GM12891 (cell line): ENCODE measurements around the gene ZSCAN25. TPM values are rescaled to one million over a fixed set of nuclear protein-coding genes. Genes with fewer than 3 reads are reported as not detected.
"Not testable (repeated sequence)": the region's sequence is repeated elsewhere in the genome, so short reads cannot be mapped to it uniquely, and the experiment has no call there.

ENCODE experiments used
- DNase-seq: peaks from one replicate; pipeline ENCODE4 v3.0.0; 2011; ENCODE audit warnings: low spot score; ENCODE audit not compliant: insufficient read length
- FAIRE-seq: peaks from 2 replicates; lab custom pipeline; 2011; peaks lifted over from hg19 to GRCh38; lab: Jason Lieb, UNC
- PAX5 ChIP-seq: IDR thresholded peaks from 2 replicates; pipeline ENCODE4 v1.6.1; 2011; ENCODE audit warnings: low read length, moderate library complexity, mild to moderate bottlenecking; ENCODE audit not compliant: insufficient read depth, severe bottlenecking
- POLR2A ChIP-seq: IDR thresholded peaks from 2 replicates; pipeline ENCODE4 v1.6.1; 2011; ENCODE audit warnings: low read depth, low read length, control low read depth
- POLR2AphosphoS5 ChIP-seq: IDR thresholded peaks from 2 replicates; pipeline ENCODE4 v1.6.1; 2011; ENCODE audit warnings: low read depth, low read length, control low read depth
- POU2F2 ChIP-seq: IDR thresholded peaks from 2 replicates; pipeline ENCODE4 v1.6.1; 2011; ENCODE audit warnings: low read depth, mild to moderate bottlenecking, control low read depth, low read length, moderate library complexity
- SPI1 ChIP-seq: IDR thresholded peaks from 2 replicates; pipeline ENCODE4 v1.6.1; 2011; ENCODE audit warnings: low read depth, low read length, control low read depth
- TAF1 ChIP-seq: IDR thresholded peaks from 2 replicates; pipeline ENCODE4 v1.6.1; 2011; ENCODE audit warnings: low read depth, low read length, control low read depth
- polyA plus RNA-seq: library from polyadenylated mRNA; unstranded; fragments of >200 nt; gene quantifications from one replicate; pipeline ENCODE4 v1.2.1, GENCODE V29; 2012; ENCODE audit warnings: low read depth, missing spikeins, inconsistent platforms; ENCODE audit not compliant: missing spikeins

Gene ZSCAN25
- polyA plus RNA-seq = 5.3 TPM

DNA sequence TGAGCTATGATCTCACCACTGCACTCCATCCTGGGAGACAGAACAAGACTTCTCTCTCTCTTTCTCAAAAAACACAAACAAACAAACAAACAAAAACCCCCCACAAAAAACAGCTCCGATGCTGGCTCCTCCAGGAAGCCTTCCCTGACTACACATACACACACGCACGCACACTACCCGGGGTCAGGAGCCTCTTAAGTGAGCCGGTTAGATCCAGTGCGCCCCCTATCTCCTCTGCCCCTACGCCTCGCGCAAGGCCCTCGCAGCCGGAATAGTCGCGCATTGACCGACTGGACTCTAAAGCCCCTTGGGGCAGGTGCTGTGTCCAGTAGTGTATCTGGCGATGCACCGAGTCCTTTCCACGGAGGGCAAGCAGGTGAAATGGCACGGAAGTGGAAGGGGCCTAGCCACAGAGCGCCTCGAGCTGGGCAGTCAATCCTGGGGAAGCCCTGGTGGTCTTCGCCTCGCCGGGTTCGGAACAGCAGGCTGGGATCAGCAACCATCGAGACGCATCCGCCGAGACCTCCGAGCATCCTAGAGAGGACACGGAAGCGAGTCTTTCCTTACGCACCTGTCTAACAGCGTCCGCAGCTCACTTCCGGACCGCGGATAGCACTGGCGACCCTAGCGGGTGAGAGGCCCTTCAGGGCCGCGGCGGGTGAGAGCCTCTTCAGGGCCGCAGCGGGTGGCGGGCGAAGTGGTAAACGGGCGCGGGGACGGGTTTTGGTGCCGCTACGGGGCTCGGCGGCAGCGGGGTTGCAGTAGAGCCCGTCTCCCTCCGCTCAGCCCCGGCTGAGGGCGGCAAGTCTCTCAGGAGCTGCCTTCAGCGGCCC lies at the start of gene ZSCAN25:
Gene ZSCAN25, plus strand, starts transcription at position 588 of the 833 bp plus-strand sequence. CDS start 2,661 bp downstream, outside the sequence.
- FAIRE-seq = peak; percentile 100

DNA sequence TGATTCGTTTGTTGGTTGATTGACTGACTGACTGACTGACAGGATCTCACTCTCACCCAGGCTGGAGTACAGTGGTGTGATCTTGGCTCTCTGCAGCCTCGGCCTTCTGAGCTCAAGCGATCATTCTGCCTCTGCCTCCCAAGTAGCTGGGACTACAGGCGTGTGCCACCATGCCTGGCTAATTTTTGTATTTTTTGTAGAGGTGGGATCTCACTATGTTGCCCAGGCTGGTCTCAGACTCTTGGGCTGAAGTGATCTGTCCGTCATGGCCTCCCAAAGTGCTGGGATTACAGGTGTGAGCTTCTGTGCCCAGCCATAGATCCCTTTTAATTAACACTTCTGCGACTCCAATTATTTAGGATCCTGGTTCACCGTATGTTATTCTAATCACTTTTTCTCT lies 48.0 kb upstream of the ZSCAN25 start:
- not testable (repeated sequence) for FAIRE-seq, DNase-seq

More for the DNA sequence above, at the start of gene ZSCAN25:
- TF ChIP-seq SPI1 (no peak; the same call in 1 of the 2 replicates), POU2F2 (peak; percentile 75), TAF1 (peak; percentile 93), POLR2AphosphoS5 (peak; percentile 93), PAX5 (no peak), POLR2A (peak; percentile 89)
- peak; percentile 90 for DNase-seq

DNA sequence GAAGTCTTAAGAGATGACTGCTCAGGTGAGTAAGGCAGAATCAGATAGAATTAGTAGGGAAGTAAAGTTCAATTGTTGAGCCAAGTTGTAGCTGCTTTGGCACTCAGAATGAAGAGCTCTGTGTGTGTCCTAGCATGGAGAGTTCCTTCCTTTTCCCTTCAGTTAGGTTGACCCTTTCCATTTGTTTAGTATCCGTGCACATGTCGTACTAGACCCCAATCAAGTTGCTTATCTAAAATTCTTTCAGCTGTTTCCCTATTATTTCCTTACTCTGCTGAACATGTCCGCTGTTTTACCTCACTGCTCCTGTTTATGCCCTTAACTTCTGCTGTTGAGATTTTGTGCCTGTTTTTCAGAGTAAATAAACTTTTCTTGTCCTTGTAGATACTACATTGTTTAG lies 45.0 kb upstream of the ZSCAN25 start:
- DNase-seq = no peak
- no peak for FAIRE-seq
- TF ChIP-seq POLR2A = no peak
- TF ChIP-seq PAX5 = no peak
- TF ChIP-seq POU2F2 = no peak
- no peak for TF ChIP-seq TAF1
- TF ChIP-seq SPI1 = no peak
- no peak for TF ChIP-seq POLR2AphosphoS5

DNA sequence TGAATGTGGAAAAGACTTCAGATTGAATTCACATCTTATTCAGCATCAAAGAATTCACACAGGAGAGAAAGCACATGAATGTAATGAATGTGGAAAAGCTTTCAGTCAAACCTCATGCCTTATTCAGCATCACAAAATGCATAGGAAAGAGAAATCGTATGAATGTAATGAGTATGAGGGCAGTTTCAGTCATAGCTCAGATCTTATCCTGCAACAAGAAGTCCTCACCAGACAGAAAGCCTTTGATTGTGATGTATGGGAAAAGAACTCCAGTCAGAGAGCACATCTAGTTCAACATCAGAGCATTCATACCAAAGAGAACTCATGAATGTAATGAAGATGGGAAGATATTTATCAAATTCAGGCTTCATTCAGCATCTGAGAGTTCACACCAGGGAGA lies 43.5 kb upstream of the ZSCAN25 start:
- FAIRE-seq (peak; percentile 16), DNase-seq (no peak)
- TF ChIP-seq POLR2A = peak; percentile 18; the same call in 1 of the 2 replicates
- TF ChIP-seq TAF1 = no peak

DNA sequence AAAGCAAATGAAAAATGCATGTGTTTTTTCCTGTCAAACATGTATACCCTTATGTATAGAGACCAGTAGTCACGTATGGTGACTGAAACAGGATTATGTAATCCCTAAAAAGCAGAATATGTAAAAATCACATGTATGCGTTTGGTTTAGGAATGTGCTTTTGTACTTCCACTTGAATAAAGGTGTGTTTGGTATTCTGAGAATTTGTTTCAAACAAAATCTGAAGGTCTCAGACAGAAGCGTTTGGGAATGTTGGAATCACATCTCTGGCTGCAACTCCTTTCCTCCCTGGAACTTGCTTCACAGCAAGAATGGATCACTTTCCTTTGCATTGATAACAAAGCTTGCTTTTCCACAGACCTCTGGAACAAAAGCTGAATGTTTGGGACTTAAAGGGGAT lies 40.5 kb upstream of the ZSCAN25 start:
- no peak for FAIRE-seq
- TF ChIP-seq POU2F2 = no peak
- no peak for TF ChIP-seq PAX5
- no peak for TF ChIP-seq POLR2A
- TF ChIP-seq POLR2AphosphoS5 = no peak
- no peak for TF ChIP-seq SPI1
- TF ChIP-seq TAF1 = no peak

DNA sequence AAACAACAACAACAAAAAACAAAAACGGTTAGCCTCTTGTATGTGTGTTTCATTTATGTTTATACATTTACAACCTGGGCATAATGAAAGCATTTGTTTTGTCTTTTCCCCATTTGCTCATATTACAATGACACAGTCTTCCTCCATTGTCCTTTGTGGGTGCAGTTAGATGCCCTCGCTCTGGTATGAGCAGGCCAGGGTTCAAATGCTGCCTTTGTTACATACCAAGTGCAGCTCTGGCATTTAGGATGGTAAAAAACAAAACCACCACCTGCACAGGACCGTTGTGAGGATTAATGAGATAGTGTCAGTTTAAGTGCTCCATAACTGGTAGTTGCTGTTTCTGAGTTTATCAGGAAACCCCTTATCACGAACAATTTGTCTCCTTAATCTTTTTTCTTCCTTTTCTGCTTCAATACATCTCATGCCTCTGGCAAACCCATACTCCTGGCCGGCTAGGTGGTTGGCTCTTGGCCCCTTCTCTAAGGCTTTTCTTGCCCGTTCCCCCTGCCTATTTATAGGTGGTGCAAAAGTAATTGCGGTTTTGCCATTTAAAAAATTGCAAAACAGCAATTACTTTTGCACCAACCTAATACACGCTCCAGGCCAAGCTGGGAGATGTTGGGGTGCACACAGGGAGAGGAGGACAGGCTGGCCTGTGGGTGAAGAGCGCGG lies 37.3 kb upstream of the ZSCAN25 start:
- TF ChIP-seq SPI1 (no peak), POU2F2 (no peak), PAX5 (no peak), TAF1 (no peak), POLR2AphosphoS5 (no peak), POLR2A (no peak)
- DNase-seq (no peak), FAIRE-seq (peak; percentile 40)

More for the DNA sequence above, 40.5 kb upstream of the ZSCAN25 start:
- DNase-seq = no peak

DNA sequence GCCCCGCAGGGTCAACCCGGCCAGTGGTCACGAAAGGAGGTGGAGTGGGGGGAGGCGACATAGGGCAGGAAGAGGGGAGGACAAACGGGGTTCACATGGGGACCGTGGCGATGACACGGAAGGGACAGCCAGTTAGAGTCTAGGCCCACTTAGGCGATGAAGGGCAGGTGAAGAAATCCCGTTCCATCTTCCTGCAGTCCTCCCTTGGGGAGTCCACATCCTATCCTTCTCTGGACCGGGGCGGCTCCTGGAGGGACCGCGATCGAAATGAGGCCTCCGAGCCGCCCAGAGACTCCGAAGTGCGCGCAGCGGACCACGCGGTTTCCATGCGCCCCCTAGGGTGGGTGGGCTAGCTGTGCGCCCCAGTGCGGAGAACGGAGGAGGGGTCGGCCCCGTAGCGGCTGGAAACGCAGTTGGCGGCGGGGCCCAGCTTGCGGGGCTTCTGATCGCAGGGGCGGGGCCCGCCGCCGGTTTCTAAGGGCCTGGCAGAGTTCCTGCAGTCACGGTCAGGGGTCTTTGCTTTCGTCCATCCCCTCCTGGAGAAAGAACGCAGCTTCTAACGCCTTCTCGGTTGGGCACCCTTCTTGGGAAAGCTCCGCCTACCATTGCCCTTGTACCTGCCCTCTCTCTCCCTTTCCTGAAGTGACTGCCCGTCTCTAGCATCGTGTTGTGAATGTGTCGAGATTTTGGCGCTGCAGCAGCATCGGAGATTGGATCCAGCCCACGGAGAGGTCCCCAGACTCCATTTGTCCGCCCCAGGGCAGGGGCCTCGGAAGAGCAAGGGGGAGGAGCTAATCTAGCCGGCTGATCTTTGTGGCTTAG lies 36.6 kb upstream of the ZSCAN25 start:
- DNase-seq (no peak), FAIRE-seq (peak; percentile 43)
- TF ChIP-seq POLR2AphosphoS5 (no peak), SPI1 (no peak), PAX5 (no peak), POLR2A (no peak), POU2F2 (no peak), TAF1 (no peak)

DNA sequence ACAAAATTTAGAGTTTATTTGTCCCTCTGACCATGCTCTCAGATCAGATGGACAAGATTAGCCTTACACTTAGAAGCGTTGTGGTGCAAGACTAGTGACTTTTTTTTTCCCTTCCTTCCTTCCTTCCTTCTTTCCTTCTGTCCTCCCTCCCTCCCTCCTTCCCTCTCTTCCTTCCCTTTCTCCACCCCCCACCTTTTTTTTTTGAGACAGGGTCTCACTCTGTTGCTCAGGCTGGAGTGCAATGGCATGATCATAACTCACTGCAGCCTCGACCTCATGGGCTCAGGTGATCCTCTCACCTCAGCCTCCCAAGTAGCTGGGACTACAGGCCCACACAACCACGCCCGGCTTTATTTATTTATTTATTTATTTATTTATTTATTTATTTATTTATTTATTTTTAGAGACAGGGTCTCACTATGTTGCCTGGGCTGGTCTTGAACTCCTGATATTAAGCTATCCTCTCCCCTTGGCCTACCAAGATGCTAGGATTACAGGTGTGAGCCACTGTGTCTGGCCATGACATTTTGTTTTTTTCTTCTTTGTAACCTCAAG lies 35.9 kb upstream of the ZSCAN25 start:
- not testable (repeated sequence) for FAIRE-seq, DNase-seq

DNA sequence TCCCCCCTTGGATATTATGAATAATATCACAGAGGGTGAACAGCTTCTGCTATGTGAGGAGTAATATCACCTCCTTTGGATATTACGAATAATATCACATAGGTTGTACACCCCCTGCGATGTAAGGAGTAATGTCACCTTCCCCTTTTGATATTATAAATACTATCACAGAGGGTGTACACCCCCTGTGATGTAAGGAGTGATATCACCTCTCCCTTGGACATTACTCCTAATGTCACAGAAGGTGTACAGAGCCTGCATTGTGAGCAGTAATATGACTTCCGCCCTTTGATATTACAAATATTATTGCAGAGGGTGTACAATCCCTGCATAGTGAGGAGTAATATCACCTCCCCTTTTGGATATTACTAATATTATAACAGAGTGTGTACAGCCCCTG lies 27.9 kb upstream of the ZSCAN25 start:
- FAIRE-seq (no peak), DNase-seq (no peak)
- TF ChIP-seq POLR2AphosphoS5 (no peak), PAX5 (no peak), SPI1 (no peak), TAF1 (no peak), POU2F2 (no peak), POLR2A (no peak)
